Measurements from ENCODE around the gene HSDL1. TPM values are rescaled to one million over a fixed set of nuclear protein-coding genes. Genes with fewer than 3 reads are reported as not detected.

HSDL1 gene
- total and polyA plus RNA-seq, 2 donors (not counting 1 experiment from before 2014, with no cell fraction given), result 23.6 to 24.8 TPM

GRCh38 chr16:84096447-84097005 lies 48.5 kb downstream of the HSDL1 start:
- no peaks in the 10 kb centered on the region for H3K79me2 ChIP-seq (ENCODE audit: control insufficient read depth, insufficient read depth, low read length)
- no peaks in the 10 kb centered on the region for H3K27me3 ChIP-seq (ENCODE audit: control insufficient read depth, insufficient read depth, low read length)
- H3K27ac ChIP-seq (ENCODE audit: insufficient read depth, low read length), result no peak overlapping the region
- H3K9ac ChIP-seq (ENCODE audit: insufficient read depth, low read length), result no peak overlapping the region
- H4K20me1 ChIP-seq (ENCODE audit: control insufficient read depth, extremely low read depth, insufficient read depth, low read length), result no peaks in the 10 kb centered on the region
- H2AFZ ChIP-seq (ENCODE audit: low read length), result no peak overlapping the region
- TF ChIP-seq EZH2 (IDR thresholded peaks at IDR 0.05; ENCODE audit: low read length, missing control alignments) (no peak), CTCF (conservative IDR thresholded peaks at IDR 0.05 in 1 of 2, IDR thresholded peaks at IDR 0.05 in 1 of 2; ENCODE audit: low read depth in 1 of 2, low read length in 2 of 2) (no peak)
- H3K4me3 ChIP-seq (replicated peaks in 1 of 4; ENCODE audit: control extremely low read depth in 1 of 4, insufficient read depth in 1 of 4, low read depth in 3 of 4, low read length in 4 of 4), result no peak overlapping the region
- peaks cover 8% of the 10 kb centered on the region for H3K36me3 ChIP-seq (ENCODE audit: control insufficient read depth, insufficient read depth, low read length)
- peaks cover 7% of the 10 kb centered on the region for H3K4me1 ChIP-seq (ENCODE audit: control insufficient read depth, extremely low read depth, insufficient read depth, low read length)
- no peak for DNase-seq (ENCODE audit: low read depth in 2 of 2)
- H3K9me3 ChIP-seq (ENCODE audit: control insufficient read depth, insufficient read depth, low read depth, low read length), result no peaks in the 10 kb centered on the region
- no peak overlapping the region for H3K4me2 ChIP-seq (ENCODE audit: extremely low read depth, insufficient read depth, low read length)

- H3K9ac ChIP-seq (ENCODE audit: insufficient read depth, low read length), result no peak overlapping the region
- H3K36me3 ChIP-seq (ENCODE audit: control insufficient read depth, insufficient read depth, low read length), result peaks cover 10% of the 10 kb centered on the region
- H3K4me2 ChIP-seq (ENCODE audit: extremely low read depth, insufficient read depth, low read length), result no peak overlapping the region
- H3K27ac ChIP-seq (ENCODE audit: insufficient read depth, low read length), result no peak overlapping the region
- no peak overlapping the region for H3K4me3 ChIP-seq (replicated peaks in 1 of 4; ENCODE audit: control extremely low read depth in 1 of 4, insufficient read depth in 1 of 4, low read depth in 3 of 4, low read length in 4 of 4)
- H3K9me3 ChIP-seq (ENCODE audit: control insufficient read depth, insufficient read depth, low read depth, low read length), result no peaks in the 10 kb centered on the region
- TF ChIP-seq EZH2 (IDR thresholded peaks at IDR 0.05; ENCODE audit: low read length, missing control alignments), result no peak
- H3K79me2 ChIP-seq (ENCODE audit: control insufficient read depth, insufficient read depth, low read length), result no peaks in the 10 kb centered on the region
- H3K27me3 ChIP-seq (ENCODE audit: control insufficient read depth, insufficient read depth, low read length), result no peaks in the 10 kb centered on the region
- peaks cover 7% of the 10 kb centered on the region for H3K4me1 ChIP-seq (ENCODE audit: control insufficient read depth, extremely low read depth, insufficient read depth, low read length)
- H2AFZ ChIP-seq (ENCODE audit: low read length), result no peak overlapping the region
- no peak for DNase-seq (ENCODE audit: low read depth in 2 of 2)
- H4K20me1 ChIP-seq (ENCODE audit: control insufficient read depth, extremely low read depth, insufficient read depth, low read length), result no peaks in the 10 kb centered on the region
Measured at GRCh38 chr16:84095466-84095865, 49.5 kb downstream of the HSDL1 start.

- H4K20me1 ChIP-seq (ENCODE audit: control insufficient read depth, extremely low read depth, insufficient read depth, low read length), result no peaks in the 10 kb centered on the region
- H3K4me2 ChIP-seq (ENCODE audit: extremely low read depth, insufficient read depth, low read length), result no peak overlapping the region
- H3K9ac ChIP-seq (ENCODE audit: insufficient read depth, low read length), result no peak overlapping the region
- H3K27me3 ChIP-seq (ENCODE audit: control insufficient read depth, insufficient read depth, low read length), result no peaks in the 10 kb centered on the region
- no peak overlapping the region for H3K4me3 ChIP-seq (replicated peaks in 1 of 4; ENCODE audit: control extremely low read depth in 1 of 4, insufficient read depth in 1 of 4, low read depth in 3 of 4, low read length in 4 of 4)
- H3K27ac ChIP-seq (ENCODE audit: insufficient read depth, low read length), result no peak overlapping the region
- H3K79me2 ChIP-seq (ENCODE audit: control insufficient read depth, insufficient read depth, low read length), result no peaks in the 10 kb centered on the region
- no peaks in the 10 kb centered on the region for H3K9me3 ChIP-seq (ENCODE audit: control insufficient read depth, insufficient read depth, low read depth, low read length)
- peaks cover 13% of the 10 kb centered on the region for H3K36me3 ChIP-seq (ENCODE audit: control insufficient read depth, insufficient read depth, low read length)
- no peak for DNase-seq (ENCODE audit: low read depth in 2 of 2)
- H3K4me1 ChIP-seq (ENCODE audit: control insufficient read depth, extremely low read depth, insufficient read depth, low read length), result no peaks in the 10 kb centered on the region
- H2AFZ ChIP-seq (ENCODE audit: low read length), result no peak overlapping the region
- no peak for TF ChIP-seq EZH2 (IDR thresholded peaks at IDR 0.05; ENCODE audit: low read length, missing control alignments)
- no peak for TF ChIP-seq CTCF (conservative IDR thresholded peaks at IDR 0.05 in 1 of 2, IDR thresholded peaks at IDR 0.05 in 1 of 2; ENCODE audit: low read depth in 1 of 2, low read length in 2 of 2)
Measured at GRCh38 chr16:84093879-84094270, 51.1 kb downstream of the HSDL1 start.

Measured in fibroblast of lung (primary cell).